CD4-positive, CD25-positive, alpha-beta regulatory T cell (primary cell): ENCODE results near the gene FUT9. TPM values are rescaled to one million over a fixed set of nuclear protein-coding genes. Genes with fewer than 3 reads are reported as not detected.

ENCODE experiments used
- ATAC-seq, 2 donors: fragments of 150-1000 bp; cut with Tn5 transposase; one replicate each; pipeline ENCODE4 v1.10.0; 2021; ENCODE audit warnings: low read depth in 2 of 2, moderate number of reproducible peaks in 2 of 2, moderate library complexity in 1 of 2
- DNase-seq, 3 donors: peaks; one replicate each; pipeline versions ENCODE4 v3.0.0 to v3.0.0-alpha.2; 2012 to 2022; ENCODE audit warnings: mixed read lengths in 1 of 3
- H3K27ac ChIP-seq: one replicate; pipeline ENCODE4 v1.7.0; 2013; ENCODE audit warnings: mild to moderate bottlenecking, low read length; ENCODE audit not compliant: insufficient read depth, poor library complexity, severe bottlenecking
- H3K27me3 ChIP-seq: one replicate; pipeline ENCODE4 v1.7.0; 2013; ENCODE audit warnings: low read length; ENCODE audit not compliant: control insufficient read depth, insufficient read depth
- H3K36me3 ChIP-seq: one replicate; pipeline ENCODE4 v1.7.0; 2013; ENCODE audit warnings: mild to moderate bottlenecking, low read length, moderate library complexity; ENCODE audit not compliant: control insufficient read depth, insufficient read depth
- H3K4me1 ChIP-seq: 2 replicates; pipeline ENCODE4 v1.7.0; 2013; ENCODE audit warnings: mild to moderate bottlenecking, low read length; ENCODE audit not compliant: insufficient read depth, control insufficient read depth, poor library complexity, severe bottlenecking
- H3K4me3 ChIP-seq: one replicate; pipeline ENCODE4 v1.7.0; 2013; ENCODE audit warnings: low read depth, mild to moderate bottlenecking, low read length, moderate library complexity
- H3K9me3 ChIP-seq, 2 experiments: 1 replicate in 1 of 2; 2 replicates in 1 of 2; pipeline ENCODE4 v1.7.0; 2013; ENCODE audit warnings: low read length in 2 of 2, mild to moderate bottlenecking in 1 of 2, moderate library complexity in 1 of 2; ENCODE audit not compliant: control insufficient read depth in 2 of 2
- H3K27ac Mint-ChIP-seq, 3 donors: one replicate each; pipeline ENCODE4 v1.8.0; 2020 to 2022; ENCODE audit warnings: mild to moderate bottlenecking in 3 of 3, mixed read lengths in 3 of 3, moderate library complexity in 2 of 3
- H3K27me3 Mint-ChIP-seq: one replicate; pipeline ENCODE4 v1.8.0; 2022; ENCODE audit warnings: mild to moderate bottlenecking, mixed read lengths
- H3K36me3 Mint-ChIP-seq: one replicate; pipeline ENCODE4 v1.8.0; 2020; ENCODE audit warnings: mixed read lengths
- H3K4me1 Mint-ChIP-seq, 4 donors: one replicate each; pipeline ENCODE4 v1.8.0; 2020 to 2022; ENCODE audit warnings: mixed read lengths in 4 of 4, mild to moderate bottlenecking in 1 of 4
- H3K4me3 Mint-ChIP-seq, 4 donors: one replicate each; pipeline ENCODE4 v1.8.0; 2020 to 2022; ENCODE audit warnings: mild to moderate bottlenecking in 4 of 4, mixed read lengths in 4 of 4, moderate library complexity in 3 of 4
- H3K9me3 Mint-ChIP-seq, 7 donors: one replicate each; pipeline ENCODE4 v1.8.0; 2020 to 2022; ENCODE audit warnings: mixed read lengths in 7 of 7, mild to moderate bottlenecking in 3 of 7, moderate library complexity in 2 of 7
- polyA plus RNA-seq, 4 donors: library from polyadenylated mRNA; unstranded; fragments of 300-500 nt; fragmentation: Illumina TruSeq; gene quantifications; one replicate each; pipeline ENCODE4 v1.2.3, GENCODE V29; 2021
- total RNA-seq: library from RNA; stranded (reverse); gene quantifications from one replicate; pipeline ENCODE4 v1.2.3, GENCODE V29; 2022

The FUT9 gene
- not detected for total RNA-seq
- polyA plus RNA-seq, result not detected

DNA sequence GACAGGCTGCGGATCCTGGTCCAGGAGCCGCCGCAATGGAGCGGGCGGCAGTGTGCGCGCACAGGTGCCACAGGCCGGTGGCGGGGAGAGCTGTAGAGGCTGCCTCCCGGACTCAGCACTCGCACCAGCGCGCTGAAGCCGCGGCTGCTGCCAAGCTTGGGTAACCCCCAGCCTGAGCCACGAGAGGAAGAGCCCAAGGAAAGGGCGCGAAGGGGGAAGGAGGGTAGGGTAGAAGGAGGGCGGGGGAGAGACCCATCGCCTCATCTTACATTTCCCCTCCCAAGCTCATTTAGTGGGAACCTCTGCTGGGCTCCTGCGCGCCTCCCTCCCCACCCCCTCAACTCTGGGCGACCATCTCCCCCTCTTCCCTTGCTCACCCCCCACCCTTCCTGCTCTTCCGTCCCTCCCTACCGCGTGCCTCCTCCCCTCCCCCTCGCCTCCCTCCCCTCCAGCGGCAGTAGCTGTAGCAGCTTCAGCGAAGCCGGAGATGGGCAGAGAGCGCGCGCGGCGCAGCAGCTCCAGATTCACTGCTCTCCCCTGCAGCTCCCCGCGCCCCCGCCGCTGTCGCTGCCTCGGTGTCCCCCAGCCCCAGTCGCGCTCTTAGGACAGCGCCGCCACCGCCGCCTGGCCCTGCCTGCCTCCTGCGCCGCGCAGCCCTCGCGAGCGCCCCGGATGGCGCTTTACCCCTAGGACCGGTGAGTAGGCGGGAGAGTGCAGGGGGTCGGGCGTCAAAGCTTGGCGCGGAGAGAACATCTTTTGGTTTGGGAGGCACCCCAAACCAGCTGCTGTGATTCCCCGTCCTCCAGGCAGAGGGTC lies at the start of gene FUT9:
Gene FUT9, plus strand, starts transcription at position 457 of the 816 bp plus-strand sequence. CDS start 187,182 bp downstream, outside the sequence.
- no peaks in the 10 kb centered on the region for H3K36me3 Mint-ChIP-seq
- ATAC-seq, result no peak

DNA sequence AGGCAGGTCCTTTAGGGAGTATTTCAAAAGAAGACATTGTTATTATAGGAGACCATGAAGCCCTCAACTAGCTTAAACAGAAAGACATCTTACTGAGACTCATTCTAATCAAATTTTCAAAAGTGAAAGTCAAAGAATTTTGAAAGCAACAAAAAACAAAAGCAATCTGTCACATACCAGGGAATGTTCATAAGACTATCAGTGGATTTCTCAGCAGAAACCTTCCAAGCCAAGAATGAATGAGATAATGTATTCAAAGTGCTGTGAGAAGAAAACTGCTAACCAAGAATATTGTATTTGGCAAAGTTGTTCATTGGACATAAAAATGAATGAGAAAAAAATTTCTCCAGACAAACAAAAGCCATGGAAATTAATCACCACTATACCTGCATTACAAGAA lies 48.2 kb upstream of the FUT9 start:
- no peaks in the 10 kb centered on the region for H3K27me3 ChIP-seq
- ATAC-seq (no peak), DNase-seq (no peak)
- no peaks in the 10 kb centered on the region for H3K36me3 ChIP-seq
- peaks cover 0 to 7% (median 3%) of the 10 kb centered on the region in 7 donors for H3K9me3 Mint-ChIP-seq
- no peaks in the 10 kb centered on the region for H3K27me3 Mint-ChIP-seq
- H3K4me3 Mint-ChIP-seq, result no peak overlapping the region
- no peaks in the 10 kb centered on the region for H3K4me1 Mint-ChIP-seq
- no peak overlapping the region for H3K27ac Mint-ChIP-seq
- H3K4me1 ChIP-seq, result no peaks in the 10 kb centered on the region
- H3K27ac ChIP-seq, result no peak overlapping the region
- H3K4me3 ChIP-seq, result no peak overlapping the region
- H3K9me3 ChIP-seq, result peaks cover 0 to 2% of the 10 kb centered on the region in 2 experiments
- H3K36me3 Mint-ChIP-seq, result no peaks in the 10 kb centered on the region

More for the DNA sequence above, at the start of gene FUT9:
- no peak for DNase-seq
- Histone ChIP-seq H3K27me3 (no peaks in the 10 kb centered on the region), H3K9me3 (no peaks in the 10 kb centered on the region), H3K4me1 (no peaks in the 10 kb centered on the region), H3K36me3 (no peaks in the 10 kb centered on the region), H3K27ac (no peak within 1 kb of the TSS), H3K4me3 (no peak within 1 kb of the TSS)
- H3K27ac Mint-ChIP-seq, result no peak within 1 kb of the TSS
- H3K4me3 Mint-ChIP-seq, result no peak within 1 kb of the TSS
- H3K27me3 Mint-ChIP-seq, result peaks cover 9% of the 10 kb centered on the region
- H3K4me1 Mint-ChIP-seq, result no peaks in the 10 kb centered on the region
- peaks cover 0 to 2% (median 0%) of the 10 kb centered on the region in 7 donors for H3K9me3 Mint-ChIP-seq

DNA sequence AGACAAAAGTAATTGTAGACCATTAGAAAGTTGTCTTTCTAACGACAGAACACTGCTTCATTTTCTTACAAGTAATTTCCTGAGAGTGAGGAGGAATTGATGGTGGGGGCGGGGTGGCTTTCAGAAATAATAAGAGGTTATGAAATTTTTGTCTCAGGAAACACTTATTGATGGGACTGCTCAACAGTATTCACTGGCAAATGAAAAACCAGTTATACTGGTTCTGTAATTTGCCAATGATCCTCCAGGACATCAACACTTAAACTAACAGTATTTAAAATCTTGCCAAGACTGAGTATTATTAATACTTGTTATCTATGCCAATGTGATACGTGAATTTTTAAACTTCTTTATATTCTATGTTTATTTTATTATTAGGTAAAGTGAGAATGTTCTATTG lies 41.8 kb upstream of the FUT9 start:
- H3K9me3 ChIP-seq, result no peaks in the 10 kb centered on the region
- no peak overlapping the region for H3K27ac Mint-ChIP-seq
- no peaks in the 10 kb centered on the region for H3K36me3 Mint-ChIP-seq
- H3K9me3 Mint-ChIP-seq, result peaks cover 0 to 14% (median 3%) of the 10 kb centered on the region in 7 donors
- H3K4me3 ChIP-seq, result no peak overlapping the region
- H3K4me1 ChIP-seq, result no peaks in the 10 kb centered on the region
- ATAC-seq (no peak), DNase-seq (no peak)
- no peaks in the 10 kb centered on the region for H3K27me3 Mint-ChIP-seq
- H3K27me3 ChIP-seq, result no peaks in the 10 kb centered on the region
- H3K27ac ChIP-seq, result no peak overlapping the region
- no peaks in the 10 kb centered on the region for H3K36me3 ChIP-seq
- H3K4me3 Mint-ChIP-seq, result no peak overlapping the region
- no peaks in the 10 kb centered on the region for H3K4me1 Mint-ChIP-seq

DNA sequence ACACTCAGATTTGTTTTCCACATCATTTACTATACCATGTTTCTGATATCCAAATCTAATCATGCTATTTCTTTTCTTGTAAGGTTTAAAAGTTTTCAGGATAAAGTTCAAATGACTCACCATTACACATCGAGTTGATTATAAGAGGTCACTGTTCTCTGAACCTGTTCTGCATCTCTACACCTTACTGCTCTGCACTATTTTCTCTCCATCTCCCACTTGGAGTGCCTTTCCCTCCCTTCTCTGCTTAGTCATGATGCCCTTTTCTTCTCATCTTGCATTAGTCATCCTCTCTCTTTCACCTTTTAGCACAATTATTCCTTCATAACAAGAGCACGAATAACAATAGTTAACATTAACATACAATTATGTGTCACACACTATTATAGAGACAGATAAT lies 37.5 kb upstream of the FUT9 start:
- H3K27ac ChIP-seq, result no peak overlapping the region
- Mint-ChIP-seq H3K9me3 (peaks cover 0 to 11% (median 3%) of the 10 kb centered on the region in 7 donors), H3K4me1 (no peaks in the 10 kb centered on the region), H3K27ac (no peak overlapping the region), H3K27me3 (no peaks in the 10 kb centered on the region), H3K4me3 (no peak overlapping the region), H3K36me3 (no peaks in the 10 kb centered on the region)
- H3K4me3 ChIP-seq, result no peak overlapping the region
- no peak for ATAC-seq
- H3K27me3 ChIP-seq, result no peaks in the 10 kb centered on the region
- no peaks in the 10 kb centered on the region for H3K4me1 ChIP-seq
- DNase-seq, result no peak
- no peaks in the 10 kb centered on the region for H3K9me3 ChIP-seq
- H3K36me3 ChIP-seq, result no peaks in the 10 kb centered on the region

DNA sequence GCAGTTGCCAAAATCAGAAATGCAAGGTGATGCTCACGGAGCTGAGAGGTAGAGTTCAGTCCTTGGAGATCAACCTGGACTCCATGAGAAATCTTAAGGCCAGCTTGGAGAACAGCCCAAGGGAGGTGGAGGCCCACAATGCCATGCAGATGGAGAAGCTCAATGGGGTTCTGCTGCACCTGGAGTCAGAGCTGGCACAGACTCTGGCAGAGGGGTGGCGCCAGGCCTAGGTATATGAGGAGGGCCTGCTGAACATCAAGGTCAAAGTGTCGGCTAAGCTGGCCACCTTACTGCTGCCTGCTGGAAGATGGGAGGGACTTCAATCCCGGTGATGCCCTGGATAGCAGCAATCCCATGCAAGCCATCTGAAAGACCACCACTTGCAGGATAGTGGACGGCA lies 23.9 kb upstream of the FUT9 start:
- Histone ChIP-seq H3K27ac (no peak overlapping the region), H3K27me3 (no peaks in the 10 kb centered on the region), H3K4me3 (no peak overlapping the region), H3K36me3 (no peaks in the 10 kb centered on the region), H3K9me3 (peaks cover 3 to 15% of the 10 kb centered on the region in 2 experiments), H3K4me1 (no peaks in the 10 kb centered on the region)
- DNase-seq (no peak), ATAC-seq (no peak)
- peaks cover 0 to 21% (median 9%) of the 10 kb centered on the region in 7 donors for H3K9me3 Mint-ChIP-seq
- H3K36me3 Mint-ChIP-seq, result no peaks in the 10 kb centered on the region
- no peak overlapping the region for H3K4me3 Mint-ChIP-seq
- H3K27ac Mint-ChIP-seq, result no peak overlapping the region
- no peaks in the 10 kb centered on the region for H3K27me3 Mint-ChIP-seq
- H3K4me1 Mint-ChIP-seq, result no peaks in the 10 kb centered on the region

DNA sequence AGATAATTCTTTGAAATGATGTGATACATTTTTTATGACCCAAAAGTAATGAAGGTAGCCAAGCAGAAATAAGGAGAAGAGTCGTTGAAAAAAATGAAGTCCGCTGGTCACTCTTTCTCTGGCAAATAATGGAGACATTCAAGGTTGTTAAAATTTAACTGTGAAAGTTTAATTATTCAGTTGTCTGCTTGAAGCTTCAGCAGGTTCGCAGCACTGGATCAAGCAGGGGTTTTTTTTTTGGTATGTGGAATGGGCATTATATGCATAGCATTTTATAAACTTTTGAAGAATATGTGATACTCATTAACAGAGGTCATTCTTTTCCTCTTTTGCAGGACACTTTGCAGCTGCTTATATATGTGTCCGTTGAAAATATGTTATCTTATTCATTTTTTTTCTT lies 21.6 kb upstream of the FUT9 start:
- Histone ChIP-seq H3K4me1 (no peaks in the 10 kb centered on the region), H3K9me3 (peaks cover 3 to 12% of the 10 kb centered on the region in 2 experiments), H3K36me3 (no peaks in the 10 kb centered on the region), H3K27ac (no peak overlapping the region), H3K4me3 (no peak overlapping the region), H3K27me3 (no peaks in the 10 kb centered on the region)
- no peak for DNase-seq
- Mint-ChIP-seq H3K36me3 (no peaks in the 10 kb centered on the region), H3K4me1 (no peaks in the 10 kb centered on the region), H3K27me3 (no peaks in the 10 kb centered on the region), H3K9me3 (peaks cover 0 to 21% (median 9%) of the 10 kb centered on the region in 7 donors), H3K4me3 (no peak overlapping the region), H3K27ac (no peak overlapping the region)
- ATAC-seq, result no peak

DNA sequence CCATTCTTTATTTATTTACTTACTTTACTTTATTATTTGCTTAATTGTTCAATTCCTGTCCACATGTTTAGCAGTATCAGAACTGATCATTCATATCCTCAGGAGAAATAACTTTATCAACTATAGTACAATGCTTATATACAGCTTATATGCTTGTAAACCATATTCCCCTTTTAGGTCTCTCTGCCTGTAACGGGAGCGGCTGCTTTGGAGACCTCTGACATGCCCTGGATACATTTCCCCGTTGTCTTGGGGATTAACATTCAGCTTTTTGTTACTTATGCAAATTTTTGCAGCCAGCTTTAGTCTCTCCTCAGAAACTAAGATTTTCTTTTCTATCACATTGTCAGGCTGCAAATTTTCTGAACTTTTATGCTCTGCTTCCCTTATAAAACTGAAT lies 17.6 kb upstream of the FUT9 start:
- no peak overlapping the region for H3K27ac ChIP-seq
- no peaks in the 10 kb centered on the region for H3K27me3 ChIP-seq
- Mint-ChIP-seq H3K4me3 (no peak overlapping the region), H3K27me3 (no peaks in the 10 kb centered on the region), H3K27ac (no peak overlapping the region), H3K36me3 (no peaks in the 10 kb centered on the region), H3K4me1 (no peaks in the 10 kb centered on the region), H3K9me3 (peaks cover 0 to 8% (median 2%) of the 10 kb centered on the region in 7 donors)
- no peaks in the 10 kb centered on the region for H3K4me1 ChIP-seq
- H3K36me3 ChIP-seq, result no peaks in the 10 kb centered on the region
- DNase-seq, result no peak
- no peak for ATAC-seq
- H3K9me3 ChIP-seq, result no peaks in the 10 kb centered on the region
- H3K4me3 ChIP-seq, result no peak overlapping the region
